GM23248 (cell line): Measurements from ENCODE around the gene LRAT.

Experiments used
- EZH2 ChIP-seq: fragments of 200-600 bp; sonication (generic); IDR thresholded peaks from 2 replicates; pipeline ENCODE4 v1.6.1; 2018; ENCODE audit warnings: antibody characterized with exemption, mild to moderate bottlenecking; ENCODE audit not compliant: insufficient read depth, poor library complexity, severe bottlenecking
- EZH2phosphoT487 ChIP-seq: fragments of 200-600 bp; sonication (generic); IDR thresholded peaks from 2 replicates; pipeline ENCODE4 v1.6.1; 2018; ENCODE audit warnings: antibody characterized with exemption, moderate library complexity, mild to moderate bottlenecking, low read depth; ENCODE audit not compliant: insufficient read depth

- TF ChIP-seq EZH2phosphoT487 (no peak), EZH2 (no peak)
These were observed 16.3 kb upstream of the LRAT start for GRCh38 chr4:154727540-154727939.
